WTC11 (cell line): ENCODE results near the gene IRS2. TPM values are rescaled to one million over a fixed set of nuclear protein-coding genes. Genes with fewer than 3 reads are reported as not detected.

Source experiments
- ATAC-seq: fragments of 200-7000 bp; cut with Tn5 transposase; 2 replicates; pipeline ENCODE4 v1.10.0; 2021; ENCODE audit warnings: mild to moderate bottlenecking, moderate library complexity
- CTCF ChIA-PET: fragments of 300-600 bp; sonication (Branson Sonifier 250); formaldehyde crosslinking; loops from one replicate; lab custom pipeline; 2021; ENCODE audit warnings: antibody characterized with exemption; lab: Charles Lee
- POLR2A ChIA-PET: fragments of 350-600 bp; sonication (Branson Sonifier 250); formaldehyde crosslinking; loops from one replicate; lab custom pipeline; 2021; ENCODE audit warnings: antibody characterized with exemption; lab: Charles Lee
- DNase-seq: peaks from one replicate; pipeline ENCODE4 v3.0.0; 2021; ENCODE audit warnings: low spot score
- H3K27ac Mint-ChIP-seq: 2 replicates; pipeline ENCODE4 v1.8.0; 2021; ENCODE audit warnings: mixed read lengths
- H3K27me3 Mint-ChIP-seq: 2 replicates; pipeline ENCODE4 v1.8.0; 2021; ENCODE audit warnings: low read depth, mild to moderate bottlenecking, moderate library complexity, mixed read lengths
- H3K36me3 Mint-ChIP-seq: 2 replicates; pipeline ENCODE4 v1.8.0; 2021; ENCODE audit warnings: mixed read lengths
- H3K4me1 Mint-ChIP-seq: 2 replicates; pipeline ENCODE4 v1.8.0; 2022; ENCODE audit warnings: mixed read lengths
- H3K4me3 Mint-ChIP-seq: 2 replicates; pipeline ENCODE4 v1.8.0; 2021; ENCODE audit warnings: mild to moderate bottlenecking, moderate library complexity, mixed read lengths
- H3K9me3 Mint-ChIP-seq: 2 replicates; pipeline ENCODE4 v1.8.0; 2021; ENCODE audit warnings: mixed read lengths
- ARID4B ChIP-seq: sonication (generic); formaldehyde crosslinking; IDR thresholded peaks from 2 replicates; pipeline ENCODE4 v1.8.0; 2023; ENCODE audit warnings: missing genetic modification reagents, mild to moderate bottlenecking, borderline replicate concordance
- CBFB ChIP-seq: sonication (generic); formaldehyde crosslinking; IDR thresholded peaks from 2 replicates; pipeline ENCODE4 v1.8.1; 2022; ENCODE audit warnings: mild to moderate bottlenecking, low read depth, missing genetic modification reagents
- CREM ChIP-seq: sonication (generic); formaldehyde crosslinking; IDR thresholded peaks from 2 replicates; pipeline ENCODE4 v1.8.1; 2022; ENCODE audit warnings: mild to moderate bottlenecking, missing genetic modification reagents, moderate library complexity
- E2F1 ChIP-seq: sonication (generic); formaldehyde crosslinking; IDR thresholded peaks from 2 replicates; pipeline ENCODE4 v1.8.0; 2022; ENCODE audit warnings: mild to moderate bottlenecking, missing genetic modification reagents
- FOXK1 ChIP-seq: sonication (generic); formaldehyde crosslinking; IDR thresholded peaks from 2 replicates; pipeline ENCODE4 v1.8.0; 2022; ENCODE audit warnings: mild to moderate bottlenecking, moderate library complexity, missing genetic modification reagents
- FOXP1 ChIP-seq: sonication (generic); formaldehyde crosslinking; IDR thresholded peaks from 2 replicates; pipeline ENCODE4 v1.8.0; 2022; ENCODE audit warnings: missing genetic modification reagents, mild to moderate bottlenecking, moderate library complexity, borderline replicate concordance
- GTF2I ChIP-seq: fragments of 250-450 bp; sonication (Bioruptor Pico); conservative IDR thresholded peaks from 2 replicates; pipeline ENCODE4 v1.4.0; 2021; ENCODE audit warnings: mild to moderate bottlenecking
- JAZF1 ChIP-seq: fragments of 250-450 bp; sonication (Bioruptor Pico); IDR thresholded peaks from 2 replicates; pipeline ENCODE4 v1.9.0; 2021; ENCODE audit warnings: moderate library complexity, mild to moderate bottlenecking, inconsistent platforms
- TP53 ChIP-seq: sonication (generic); formaldehyde crosslinking; IDR thresholded peaks from 2 replicates; pipeline ENCODE4 v1.8.1; 2023; ENCODE audit warnings: mild to moderate bottlenecking, missing genetic modification reagents
- ZNF138 ChIP-seq: sonication (generic); formaldehyde crosslinking; conservative IDR thresholded peaks from 2 replicates; pipeline ENCODE4 v1.8.1; 2022; ENCODE audit warnings: mild to moderate bottlenecking, moderate library complexity, missing genetic modification reagents
- total RNA-seq: library from RNA; stranded (reverse); gene quantifications from 3 replicates; pipeline ENCODE4 v1.2.3, GENCODE V29; 2021
- TF ChIP-seq, protein P1 (sequence below): sonication (generic); formaldehyde crosslinking; IDR thresholded peaks from 2 replicates; pipeline ENCODE4 v1.8.0; 2022; ENCODE audit warnings: mild to moderate bottlenecking, missing genetic modification reagents

The IRS2 gene
- total RNA-seq, 1 experiment from 2014 or later: 20.5 TPM

DNA sequence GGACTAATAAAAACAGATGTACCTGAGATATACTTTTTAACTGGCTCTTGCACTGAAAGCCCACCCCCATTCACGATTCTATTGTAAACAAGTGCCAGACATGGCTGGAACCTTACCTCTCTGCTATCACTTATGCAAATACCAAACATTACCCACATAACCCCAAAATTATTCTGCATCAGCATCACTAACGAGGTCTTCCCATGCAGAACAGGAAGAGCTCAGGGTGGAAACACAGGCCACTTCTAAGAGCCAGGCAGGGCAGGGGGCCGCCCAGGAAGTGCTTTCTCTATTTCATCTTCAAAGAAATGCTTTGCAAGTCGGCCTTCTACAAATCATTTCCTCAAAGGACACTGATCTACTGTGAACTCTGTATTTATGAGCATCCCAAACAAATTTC, 7.3 kb downstream of the IRS2 start (continued):
- no peak for TF ChIP-seq FOXP1 (CRISPR knock-in tag)
- TF ChIP-seq CBFB (CRISPR knock-in tag): no peak
- TF ChIP-seq, protein P1, sequence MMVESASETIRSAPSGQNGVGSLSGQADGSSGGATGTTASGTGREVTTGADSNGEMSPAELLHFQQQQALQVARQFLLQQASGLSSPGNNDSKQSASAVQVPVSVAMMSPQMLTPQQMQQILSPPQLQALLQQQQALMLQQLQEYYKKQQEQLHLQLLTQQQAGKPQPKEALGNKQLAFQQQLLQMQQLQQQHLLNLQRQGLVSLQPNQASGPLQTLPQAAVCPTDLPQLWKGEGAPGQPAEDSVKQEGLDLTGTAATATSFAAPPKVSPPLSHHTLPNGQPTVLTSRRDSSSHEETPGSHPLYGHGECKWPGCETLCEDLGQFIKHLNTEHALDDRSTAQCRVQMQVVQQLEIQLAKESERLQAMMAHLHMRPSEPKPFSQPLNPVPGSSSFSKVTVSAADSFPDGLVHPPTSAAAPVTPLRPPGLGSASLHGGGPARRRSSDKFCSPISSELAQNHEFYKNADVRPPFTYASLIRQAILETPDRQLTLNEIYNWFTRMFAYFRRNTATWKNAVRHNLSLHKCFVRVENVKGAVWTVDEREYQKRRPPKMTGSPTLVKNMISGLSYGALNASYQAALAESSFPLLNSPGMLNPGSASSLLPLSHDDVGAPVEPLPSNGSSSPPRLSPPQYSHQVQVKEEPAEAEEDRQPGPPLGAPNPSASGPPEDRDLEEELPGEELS (CRISPR knock-in tag): no peak
- TF ChIP-seq ZNF138 (CRISPR knock-in tag): no peak

DNA sequence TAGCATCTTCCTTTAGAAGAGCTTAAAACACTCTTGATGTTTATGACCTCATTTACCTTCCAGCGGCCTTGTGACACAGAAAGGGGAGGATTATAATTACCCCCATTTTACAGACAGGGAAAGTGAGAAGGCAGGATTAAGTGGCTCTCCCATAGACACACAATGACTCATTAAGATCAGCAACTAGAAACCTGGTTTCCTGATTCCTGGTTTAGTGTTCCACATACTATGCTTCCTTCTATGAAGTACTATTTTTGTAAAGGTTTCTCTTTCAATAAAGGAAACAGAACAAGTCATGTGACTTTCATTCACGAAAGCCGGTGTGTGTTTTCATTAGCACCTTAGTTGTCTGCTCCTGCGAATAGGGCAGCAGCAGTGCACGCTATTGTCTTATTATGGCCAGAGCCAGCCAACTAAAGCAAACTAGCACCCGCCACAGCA, 8.3 kb downstream of the IRS2 start:
- POLR2A ChIA-PET: no interaction called here
- Mint-ChIP-seq H3K27ac (peak overlapping the region; percentile 42; the same call in 1 of the 2 replicates), H3K4me3 (no peak overlapping the region), H3K9me3 (no peaks in the 10 kb centered on the region), H3K27me3 (no peaks in the 10 kb centered on the region), H3K36me3 (peaks cover 25% of the 10 kb centered on the region), H3K4me1 (peaks cover 47% of the 10 kb centered on the region)
- CTCF ChIA-PET: no interaction called here
- DNase-seq (no peak), ATAC-seq (no peak)
- peak; percentile 85 for TF ChIP-seq GTF2I (CRISPR knock-in tag)
- TF ChIP-seq E2F1 (CRISPR knock-in tag): no peak

DNA sequence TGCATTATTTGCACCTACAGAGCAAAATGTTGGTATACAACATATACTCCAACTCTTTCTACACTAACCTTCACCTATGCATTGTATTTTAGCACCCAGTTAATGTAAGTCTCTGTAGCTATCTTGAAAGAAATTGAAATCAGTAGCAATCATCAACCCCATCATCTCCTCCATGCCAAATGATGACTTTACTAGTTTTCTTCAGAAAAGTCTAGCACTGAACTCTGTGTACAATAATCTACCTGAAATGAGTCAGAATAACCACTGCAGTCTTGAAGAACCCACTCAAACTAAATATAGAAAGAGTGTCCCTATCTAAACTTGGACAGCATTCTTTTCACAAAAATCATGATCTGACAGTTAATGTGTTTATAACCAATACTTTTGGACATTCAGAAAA, 9.8 kb downstream of the IRS2 start:
- H3K36me3 Mint-ChIP-seq: peaks cover 24% of the 10 kb centered on the region
- no peak overlapping the region for H3K27ac Mint-ChIP-seq
- TF ChIP-seq FOXK1 (CRISPR knock-in tag): no peak
- TF ChIP-seq JAZF1 (CRISPR knock-in tag): no peak
- TF ChIP-seq CREM (CRISPR knock-in tag): no peak
- no peak for TF ChIP-seq ARID4B (CRISPR knock-in tag)
- TF ChIP-seq TP53 (CRISPR knock-in tag): no peak
- TF ChIP-seq, protein P1 (CRISPR knock-in tag): no peak
- ATAC-seq (no peak), DNase-seq (no peak)
- H3K9me3 Mint-ChIP-seq: no peaks in the 10 kb centered on the region
- CTCF ChIA-PET: no interaction called here
- POLR2A ChIA-PET: no interaction called here
- no peaks in the 10 kb centered on the region for H3K27me3 Mint-ChIP-seq
- H3K4me3 Mint-ChIP-seq: no peak overlapping the region
- peaks cover 48% of the 10 kb centered on the region for H3K4me1 Mint-ChIP-seq
